GM18951 (cell line): ENCODE data around the gene CCDC178.

Source experiments
- POLR2A ChIP-seq: IDR thresholded peaks from 4 replicates; pipeline ENCODE4 v1.6.1; 2011; ENCODE audit warnings: mild to moderate bottlenecking; ENCODE audit not compliant: insufficient read length, insufficient read depth; ENCODE audit errors: extremely low read depth
- in situ Hi-C: fragments of 300-500 bp; cut with MboI; formaldehyde crosslinking; loops from one replicate; pipeline ENCODE4 v1.12.0; 2022; ENCODE audit warnings: low sequenced_read_pairs, mixed read lengths, inconsistent platforms; ENCODE audit not compliant: unreplicated experiment

The CCDC178 gene

DNA sequence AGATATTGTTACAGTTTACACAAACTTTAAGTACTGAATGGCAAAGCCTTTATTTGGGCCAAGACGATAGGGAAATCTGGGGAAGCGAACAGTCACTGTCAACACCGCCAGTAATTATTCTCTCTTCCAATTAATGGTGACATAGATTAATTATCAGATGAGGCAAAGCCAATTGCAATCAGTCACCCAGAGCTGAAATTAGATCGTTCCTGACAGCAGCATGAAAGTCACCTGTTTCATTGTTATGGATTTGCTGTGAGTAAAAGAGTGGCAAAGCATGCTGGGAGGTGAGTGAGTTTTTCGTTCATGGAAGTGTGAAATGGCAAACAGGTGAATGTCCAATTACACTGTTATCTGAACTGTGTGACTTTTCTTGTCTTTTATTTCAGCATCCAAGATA, 502.9 kb downstream of the CCDC178 start:
- no peak for TF ChIP-seq POLR2A
- in situ Hi-C loops, result no loop called here

DNA sequence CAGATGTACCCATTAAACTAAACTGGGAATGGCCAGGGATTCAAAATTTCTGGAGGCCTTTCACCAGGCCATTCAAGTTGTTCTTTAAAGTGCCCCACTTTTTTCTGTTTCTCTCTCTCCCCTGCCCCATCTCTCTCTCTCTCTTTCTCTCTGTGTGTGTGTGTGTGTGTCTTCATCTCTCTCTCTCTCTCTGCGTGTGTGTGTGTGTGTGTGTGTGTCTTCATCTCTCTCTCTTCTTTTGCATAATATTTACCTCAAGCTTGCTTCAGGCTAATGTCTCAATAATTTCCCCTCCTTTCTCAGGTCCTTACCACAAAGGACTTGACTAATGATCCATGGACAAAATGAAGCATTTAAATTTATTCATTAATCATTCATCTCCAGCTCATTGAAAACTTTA, 503.5 kb downstream of the CCDC178 start:
- TF ChIP-seq POLR2A, result no peak
- in situ Hi-C loops, result no loop called here

DNA sequence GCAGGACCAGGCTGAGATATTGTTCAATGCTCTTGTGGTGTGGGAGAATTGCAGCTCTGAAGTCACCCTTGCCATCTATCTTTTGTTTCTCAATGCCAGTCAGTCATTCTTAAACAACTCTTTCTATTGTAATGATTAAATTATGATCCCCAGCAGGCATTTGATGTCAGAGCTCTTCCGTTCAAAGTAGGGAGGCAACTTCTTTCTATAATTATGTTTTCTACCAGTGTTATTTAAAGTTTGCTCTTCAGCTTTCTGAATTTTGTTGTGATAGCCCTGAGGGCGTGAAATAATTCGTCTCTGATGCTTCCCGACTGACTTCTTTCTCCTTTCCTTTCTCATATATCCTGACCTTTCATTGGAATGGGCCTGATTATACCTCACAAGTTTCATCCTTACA, 506.3 kb downstream of the CCDC178 start:
- no peak for TF ChIP-seq POLR2A
- in situ Hi-C loops, result no loop called here

DNA sequence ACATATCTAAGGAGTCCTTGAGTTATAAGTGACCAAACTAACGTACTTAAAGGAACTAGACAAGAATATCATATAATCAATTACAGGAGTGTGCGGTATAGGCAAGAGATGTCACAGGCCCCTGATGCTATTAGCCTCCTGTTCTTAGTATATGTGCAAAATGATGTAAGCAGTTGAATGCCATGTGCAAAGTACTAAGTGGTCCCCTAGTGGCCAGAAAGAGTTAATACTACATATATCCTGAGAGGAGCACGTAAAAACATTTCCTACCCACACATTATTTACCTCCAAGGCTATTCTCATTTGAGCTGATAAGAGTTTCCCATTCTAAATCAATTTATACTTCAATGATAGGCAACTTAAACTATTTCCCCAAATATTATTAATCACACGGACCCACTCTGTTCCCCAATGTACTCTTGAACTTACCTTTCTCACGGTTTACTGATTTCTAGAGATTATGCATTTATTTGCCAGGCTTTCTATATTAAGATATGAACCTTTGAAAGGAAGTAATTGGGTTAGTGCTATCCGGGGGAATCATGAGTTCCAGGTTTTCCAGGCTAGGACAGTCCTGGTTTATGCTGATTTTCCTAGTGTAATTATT, 509.7 kb downstream of the CCDC178 start:
- no peak for TF ChIP-seq POLR2A
- in situ Hi-C loops, result no loop called here

DNA sequence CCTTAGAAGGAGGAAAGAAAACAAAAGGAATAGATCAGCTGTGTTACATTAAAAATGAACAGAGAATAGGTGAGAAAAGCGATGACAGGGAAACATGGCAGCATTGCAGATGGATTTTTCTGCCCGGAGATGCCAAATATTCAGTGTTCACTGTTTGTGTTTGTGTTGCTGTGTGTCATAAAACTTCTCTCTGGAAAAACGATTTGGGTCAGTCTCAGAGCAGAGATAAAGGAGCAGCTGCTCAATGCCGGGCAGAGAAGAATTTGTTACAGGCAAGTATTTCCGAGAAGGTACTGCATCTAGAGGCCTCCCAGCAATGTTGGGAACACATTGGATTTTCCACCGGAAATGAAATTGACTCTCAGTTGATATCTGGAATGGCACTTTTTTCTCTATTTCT, 511.3 kb downstream of the CCDC178 start:
- in situ Hi-C loops, result loop anchor here (10.0 kb wide), 1 partner anchor 214 kb away; no protein-coding TSS in a partner anchor
- TF ChIP-seq POLR2A, result no peak

DNA sequence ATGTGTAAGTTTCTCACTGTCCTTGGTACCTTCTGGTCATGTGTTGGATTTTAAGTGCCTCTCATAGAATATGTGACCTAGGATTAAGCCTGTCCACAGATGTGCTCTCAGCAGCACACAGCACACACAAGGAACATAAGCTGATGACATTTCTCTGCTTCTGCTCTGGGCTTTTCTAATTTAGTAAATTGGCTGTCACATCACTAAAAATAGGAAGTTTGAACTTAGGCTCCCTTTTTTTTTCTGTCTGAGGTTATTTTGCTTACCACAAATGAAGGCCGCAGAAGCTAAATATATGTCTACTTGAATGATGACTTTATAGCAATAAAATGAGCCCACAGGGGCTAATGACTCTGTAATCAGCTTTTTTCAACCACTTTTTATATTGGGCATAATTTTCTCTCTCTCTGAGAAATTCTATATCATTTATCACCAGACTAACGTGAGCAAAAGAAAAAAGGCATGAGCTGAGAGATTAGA, 517.5 kb downstream of the CCDC178 start:
- TF ChIP-seq POLR2A, result no peak

DNA sequence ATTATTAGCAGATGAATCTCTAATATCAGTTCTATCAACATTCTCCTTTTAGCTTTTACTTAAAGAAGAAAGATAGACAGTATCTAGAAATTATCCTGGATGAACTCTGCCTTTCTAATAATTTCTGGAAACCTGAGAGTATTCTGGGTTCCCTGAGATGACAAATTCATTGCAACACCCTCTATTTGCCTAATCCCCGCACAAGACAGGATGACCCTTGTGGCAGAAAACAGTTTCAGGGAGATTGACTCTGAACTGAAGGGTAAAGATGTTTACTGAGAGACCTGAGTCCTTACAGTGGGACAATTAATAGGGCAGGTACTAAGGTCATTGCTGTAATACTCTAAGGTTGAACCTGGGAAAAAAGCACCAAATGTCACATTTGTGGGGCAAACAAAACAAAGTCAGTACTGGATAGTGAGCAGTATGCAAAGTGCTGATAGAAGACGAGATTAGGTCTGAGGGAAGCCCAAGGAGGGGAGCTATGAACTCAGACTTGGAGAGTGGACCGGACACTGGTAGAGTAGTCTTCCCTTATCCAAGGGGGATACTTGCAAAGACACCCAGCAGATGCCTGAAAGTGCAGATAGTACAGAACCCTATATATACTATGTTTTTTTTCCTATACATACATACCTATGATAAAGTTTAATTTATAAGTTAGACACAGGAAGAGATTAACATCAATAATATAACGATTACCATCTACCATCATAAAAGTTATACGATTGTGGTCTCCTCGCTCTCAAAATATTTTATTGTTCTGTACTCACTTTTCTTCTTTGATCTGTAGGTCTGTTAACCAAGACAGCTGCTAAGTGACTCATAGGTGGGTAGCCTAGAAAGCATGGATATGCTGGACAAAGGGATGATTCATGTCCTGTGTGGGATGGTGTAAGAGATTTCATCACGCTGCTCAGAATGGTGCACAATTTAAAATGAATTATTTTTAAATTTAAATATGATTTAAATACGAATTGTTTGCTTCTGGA, 519.4 kb downstream of the CCDC178 start:
- TF ChIP-seq POLR2A, result no peak
- in situ Hi-C loops, result loop anchor here (10.0 kb wide), 1 partner anchor 206 kb away; no protein-coding TSS in a partner anchor

More for the DNA sequence above, 517.5 kb downstream of the CCDC178 start:
- in situ Hi-C loops, result loop anchor here (10.0 kb wide), 1 partner anchor 208 kb away; no protein-coding TSS in a partner anchor

DNA sequence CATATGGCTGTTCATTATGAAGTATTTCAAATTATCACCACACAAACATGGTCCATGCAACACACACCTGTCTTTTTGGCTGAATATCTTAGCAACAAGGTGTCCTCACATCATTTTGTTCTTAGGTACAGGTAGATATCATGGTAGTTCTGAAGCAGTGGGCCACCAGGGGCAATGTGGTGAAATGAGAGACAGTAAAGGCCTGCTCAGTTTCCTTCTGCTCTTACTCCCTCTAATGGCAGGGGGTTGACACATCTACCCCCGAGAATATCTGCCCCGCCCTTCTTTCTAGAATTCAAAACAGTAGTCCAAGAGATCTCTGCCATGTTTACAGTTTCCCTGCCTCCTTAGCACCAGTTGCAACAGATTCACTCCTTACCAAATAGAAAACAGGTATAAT, 520.7 kb downstream of the CCDC178 start:
- no peak for TF ChIP-seq POLR2A
- in situ Hi-C loops, result loop anchor here (10.0 kb wide), 1 partner anchor 205 kb away; no protein-coding TSS in a partner anchor

DNA sequence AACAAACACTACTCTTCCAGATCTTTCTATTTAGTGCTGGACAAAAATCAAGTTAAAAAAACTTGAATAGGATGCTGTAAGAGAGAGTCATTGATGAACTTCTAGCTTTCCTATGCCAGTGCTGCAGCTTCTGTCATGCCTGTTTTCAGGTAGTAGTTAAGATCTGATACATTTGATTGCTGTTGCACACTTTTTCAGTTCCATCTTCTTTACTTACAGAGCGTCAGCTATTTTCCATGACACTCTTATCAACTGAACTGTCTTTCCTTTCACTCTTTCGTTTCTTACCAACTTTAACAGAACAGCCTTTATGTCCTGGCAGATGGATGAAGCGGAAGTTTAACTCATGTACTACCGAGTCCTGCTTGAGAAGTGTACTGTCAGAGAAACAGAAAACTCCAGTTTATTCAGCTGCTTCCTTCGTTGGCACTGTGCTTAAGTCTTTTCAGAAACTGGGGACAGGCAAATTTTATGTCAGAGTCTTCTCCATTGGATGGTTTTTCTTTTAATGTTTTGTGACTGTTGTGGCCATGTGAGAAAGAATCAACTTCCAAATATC, 521.8 kb downstream of the CCDC178 start:
- in situ Hi-C loops, result no loop called here
- no peak for TF ChIP-seq POLR2A

DNA sequence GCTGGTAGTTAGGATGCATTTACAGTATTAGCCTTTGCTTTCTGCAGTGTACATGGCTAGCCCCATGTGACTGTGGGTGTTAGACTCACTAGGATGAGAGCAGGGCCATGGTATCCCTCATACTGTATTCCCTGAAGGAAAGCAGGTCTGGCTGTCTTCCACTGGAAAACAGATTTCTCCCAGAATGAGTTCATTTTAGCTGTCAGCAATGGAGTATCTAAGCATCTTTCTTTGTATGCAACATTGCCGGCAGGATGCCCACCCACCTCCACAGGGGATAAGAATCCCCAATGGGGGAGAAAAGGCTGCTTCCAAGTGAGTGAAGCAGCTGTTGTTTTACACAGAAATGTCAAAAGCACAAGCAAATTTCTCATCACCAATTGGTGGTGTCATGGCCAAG, 525.0 kb downstream of the CCDC178 start:
- TF ChIP-seq POLR2A, result no peak
- in situ Hi-C loops, result no loop called here

DNA sequence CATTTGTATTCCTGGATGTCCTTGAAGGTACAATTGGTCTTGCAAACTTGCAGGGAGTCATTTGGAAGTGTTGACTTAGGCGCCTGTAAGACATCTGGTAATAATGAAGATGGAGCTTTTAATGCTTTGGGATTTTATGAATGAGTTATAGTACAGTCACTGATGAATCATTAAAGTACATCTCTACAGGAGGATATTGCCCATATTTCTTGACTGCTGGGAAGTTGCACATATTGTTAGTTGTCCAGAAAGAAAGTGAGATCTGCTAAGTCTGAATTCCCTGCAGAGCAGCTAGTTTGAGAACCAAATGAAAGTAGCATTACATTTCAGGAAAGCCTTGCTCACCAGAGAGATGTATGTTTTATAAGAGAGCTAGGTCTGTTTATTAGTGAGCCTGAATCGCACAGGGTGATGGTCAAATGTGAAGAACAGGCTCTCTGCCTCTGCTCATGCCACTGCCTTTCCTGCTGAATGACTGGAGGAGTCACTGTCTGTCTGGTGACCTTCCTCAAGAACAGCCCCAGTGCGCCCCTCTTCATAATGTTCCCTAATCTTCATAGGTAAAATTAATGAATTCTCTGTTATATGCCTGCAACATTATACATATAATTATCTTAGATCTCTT, 528.7 kb downstream of the CCDC178 start:
- in situ Hi-C loops, result no loop called here
- TF ChIP-seq POLR2A, result no peak

DNA sequence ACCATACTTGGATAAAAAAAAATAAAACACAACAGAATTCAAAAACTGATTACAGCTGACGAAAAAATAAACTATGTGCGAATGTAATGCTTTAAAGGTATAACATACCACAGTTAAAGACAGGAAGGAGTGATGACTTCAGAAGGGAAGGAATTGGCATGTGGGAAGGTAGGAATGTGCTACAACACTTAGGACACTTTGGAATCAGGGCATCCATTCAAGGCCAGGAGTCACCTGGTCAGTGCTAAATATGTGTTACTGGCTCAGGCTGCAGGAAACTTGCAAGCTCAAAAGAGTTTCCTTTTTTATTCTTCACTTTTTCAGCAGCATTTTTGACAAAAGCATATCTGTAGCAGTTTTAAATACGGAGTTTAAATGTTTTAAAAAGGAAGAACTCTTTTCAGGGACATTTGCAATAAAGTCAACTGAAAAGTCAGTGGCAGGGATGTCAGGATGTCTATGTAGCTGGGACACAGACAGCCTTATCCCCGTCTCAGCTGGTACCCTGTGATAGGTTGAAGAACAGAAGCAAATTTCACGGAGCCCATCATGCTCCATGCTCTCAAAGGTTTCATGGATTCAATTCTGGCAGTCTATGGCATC, 529.7 kb downstream of the CCDC178 start:
- no peak for TF ChIP-seq POLR2A
- in situ Hi-C loops, result no loop called here

DNA sequence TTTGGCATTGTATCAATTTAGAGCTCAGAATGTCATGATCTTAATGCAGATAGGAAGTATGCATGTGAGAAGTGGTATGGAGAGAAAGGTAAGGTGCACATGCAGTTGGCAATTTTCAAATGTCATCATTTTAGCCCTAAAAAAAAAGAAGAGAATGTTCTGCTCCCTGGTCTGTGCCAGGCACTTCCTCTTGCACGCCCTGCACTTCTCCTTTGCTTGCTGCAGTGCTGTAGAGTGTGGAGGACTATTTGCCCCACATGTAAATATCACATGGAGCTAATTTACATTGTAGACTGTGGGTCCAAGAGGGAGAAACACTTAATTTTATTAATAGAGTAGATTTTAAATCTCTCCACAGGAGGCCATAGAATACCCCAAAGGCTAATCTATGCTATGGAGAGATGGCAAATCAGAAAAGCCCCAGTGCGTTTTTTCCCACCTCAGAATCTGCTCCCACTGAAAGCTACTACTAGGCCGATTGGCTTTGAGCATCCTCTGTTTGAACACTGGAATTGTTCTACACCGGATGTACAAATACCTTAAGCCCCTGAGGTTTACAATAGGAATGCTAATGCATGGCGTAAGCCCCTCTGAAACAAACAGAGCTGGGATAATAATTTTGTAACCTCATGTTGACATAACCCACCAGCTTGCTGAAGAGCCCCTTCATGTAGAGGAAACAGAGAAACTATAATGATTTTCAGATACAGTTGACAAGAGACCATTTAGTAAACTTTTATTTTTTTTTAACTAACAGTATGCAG, 530.5 kb downstream of the CCDC178 start:
- in situ Hi-C loops, result no loop called here
- no peak for TF ChIP-seq POLR2A
